Smooth muscle cell (in vitro differentiated cells): ENCODE measurements around the gene SP4. TPM values are rescaled to one million over a fixed set of nuclear protein-coding genes. Genes with fewer than 3 reads are reported as not detected.
A peak's percentile ranks its signal among the peaks of the same experiment; 100 is the strongest.

Source experiments
- DNase-seq: peaks from one replicate; lab custom pipeline; 2025; ENCODE audit not compliant: unreplicated experiment; lab: John Stamatoyannopoulos, UW
- H2AFZ ChIP-seq: fragments of 200-600 bp; sonication (generic); 2 replicates; pipeline ENCODE4 v1.6.0; 2016; ENCODE audit warnings: antibody characterized with exemption, low read depth, mild to moderate bottlenecking
- H3F3A ChIP-seq: fragments of 200-600 bp; sonication (generic); 2 replicates; pipeline ENCODE4 v1.6.0; 2017; ENCODE audit warnings: antibody characterized with exemption, low read depth
- H3K27ac ChIP-seq: fragments of 200-600 bp; sonication (generic); 2 replicates; pipeline ENCODE4 v1.5.1; 2016; ENCODE audit warnings: low read depth, mild to moderate bottlenecking
- H3K27me3 ChIP-seq: fragments of 200-600 bp; sonication (generic); 2 replicates; pipeline ENCODE4 v1.6.1; 2016; ENCODE audit warnings: low read depth, mild to moderate bottlenecking
- H3K36me3 ChIP-seq: fragments of 200-600 bp; sonication (generic); 2 replicates; pipeline ENCODE4 v1.5.1; 2016; ENCODE audit warnings: low read depth
- H3K4me1 ChIP-seq: fragments of 200-600 bp; sonication (generic); 2 replicates; pipeline ENCODE4 v1.5.1; 2016; ENCODE audit warnings: low read depth
- H3K4me2 ChIP-seq: fragments of 200-600 bp; sonication (generic); 2 replicates; pipeline ENCODE4 v1.6.0; 2016; ENCODE audit warnings: mild to moderate bottlenecking
- H3K4me3 ChIP-seq: fragments of 200-600 bp; sonication (generic); 2 replicates; pipeline ENCODE4 v1.5.1; 2016; ENCODE audit warnings: mild to moderate bottlenecking
- H3K79me2 ChIP-seq: fragments of 200-600 bp; sonication (generic); 2 replicates; pipeline ENCODE4 v1.6.0; 2016; ENCODE audit warnings: low read depth, mild to moderate bottlenecking
- H3K9ac ChIP-seq: fragments of 200-600 bp; sonication (generic); 2 replicates; pipeline ENCODE4 v1.6.0; 2016; ENCODE audit warnings: low read depth
- H3K9me3 ChIP-seq: fragments of 200-600 bp; sonication (generic); replicated peaks from 2 replicates; pipeline ENCODE4 v1.5.1; 2016; ENCODE audit warnings: low read depth
- H4K20me1 ChIP-seq: fragments of 200-600 bp; sonication (generic); 2 replicates; pipeline ENCODE4 v1.6.0; 2016; ENCODE audit warnings: low read depth
- CTCF ChIP-seq: fragments of 200-600 bp; sonication (generic); IDR thresholded peaks from 2 replicates; pipeline ENCODE4 v1.5.1; 2017; ENCODE audit warnings: borderline replicate concordance, mild to moderate bottlenecking, antibody characterized with exemption; ENCODE audit not compliant: insufficient read depth, poor library complexity, severe bottlenecking
- WGBS: methylation state at CpG from one replicate; pipeline ENCODE4 v1.1.7; 2016; ENCODE audit warnings: low lambda C conversion rate; 5-methylcytosine and 5-hydroxymethylcytosine counted together
- polyA plus RNA-seq: library from polyadenylated mRNA; unstranded; fragments of >200 nt; fragmentation: Nextera tagmentation; extraction: Ambion mirVana; gene quantifications from 2 replicates; pipeline ENCODE4 v1.2.1, GENCODE V29; 2016
- total RNA-seq: library from RNA; depleted of rRNA; stranded (reverse); fragments of >200 nt; gene quantifications from 2 replicates; pipeline ENCODE4 v1.2.3, GENCODE V29; 2014

Gene SP4
- total and polyA plus RNA-seq, 2 experiments from 2014 or later: 1.6 to 5.0 TPM

GRCh38 chr7:21401944-21402343, 25.9 kb upstream of the SP4 start:
- TF ChIP-seq CTCF: no peak
- H3F3A ChIP-seq: no peaks in the 10 kb centered on the region
- no peak overlapping the region for H3K9ac ChIP-seq
- H4K20me1 ChIP-seq: no peaks in the 10 kb centered on the region
- H3K36me3 ChIP-seq: no peaks in the 10 kb centered on the region
- no peak overlapping the region for H3K27ac ChIP-seq
- no peak overlapping the region for H2AFZ ChIP-seq
- no peaks in the 10 kb centered on the region for H3K9me3 ChIP-seq
- WGBS: 90% methylated on average over 5 of the region's 5 CpGs
- no peak overlapping the region for H3K4me2 ChIP-seq
- H3K4me3 ChIP-seq: no peak overlapping the region
- H3K27me3 ChIP-seq: no peaks in the 10 kb centered on the region
- no peak for DNase-seq
- H3K4me1 ChIP-seq: no peaks in the 10 kb centered on the region
- H3K79me2 ChIP-seq: no peaks in the 10 kb centered on the region

- no peak for DNase-seq
- Histone ChIP-seq H3K79me2 (no peaks in the 10 kb centered on the region), H3K27me3 (no peaks in the 10 kb centered on the region), H4K20me1 (no peaks in the 10 kb centered on the region), H3K4me1 (peaks cover 3% of the 10 kb centered on the region), H2AFZ (no peak overlapping the region), H3K4me3 (no peak overlapping the region), H3K4me2 (no peak overlapping the region), H3F3A (no peaks in the 10 kb centered on the region), H3K9me3 (no peaks in the 10 kb centered on the region), H3K36me3 (no peaks in the 10 kb centered on the region), H3K27ac (no peak overlapping the region), H3K9ac (no peak overlapping the region)
- WGBS: 80% methylated on average over 4 of the region's 4 CpGs
- TF ChIP-seq CTCF: no peak
Measured at GRCh38 chr7:21407796-21408480, 19.9 kb upstream of the SP4 start.

GRCh38 chr7:21408481-21408820, 19.4 kb upstream of the SP4 start:
- Histone ChIP-seq H4K20me1 (no peaks in the 10 kb centered on the region), H3K4me3 (no peak overlapping the region), H3K27me3 (no peaks in the 10 kb centered on the region), H3K27ac (no peak overlapping the region), H3K4me2 (no peak overlapping the region), H3K36me3 (no peaks in the 10 kb centered on the region), H3K79me2 (no peaks in the 10 kb centered on the region), H3F3A (no peaks in the 10 kb centered on the region), H3K4me1 (peaks cover 3% of the 10 kb centered on the region), H2AFZ (no peak overlapping the region), H3K9me3 (no peaks in the 10 kb centered on the region), H3K9ac (no peak overlapping the region)
- no peak for DNase-seq
- WGBS: 91% methylated on average over 3 of the region's 3 CpGs
- TF ChIP-seq CTCF: no peak

- Histone ChIP-seq H3K4me2 (no peak overlapping the region), H3K79me2 (no peaks in the 10 kb centered on the region), H3K4me3 (no peak overlapping the region), H3K4me1 (peaks cover 3% of the 10 kb centered on the region), H3K27ac (no peak overlapping the region), H3K27me3 (no peaks in the 10 kb centered on the region), H4K20me1 (no peaks in the 10 kb centered on the region), H3F3A (no peaks in the 10 kb centered on the region), H3K9ac (no peak overlapping the region), H2AFZ (peak overlapping the region; percentile 51), H3K9me3 (no peaks in the 10 kb centered on the region), H3K36me3 (no peaks in the 10 kb centered on the region)
- TF ChIP-seq CTCF: no peak
- DNase-seq: no peak
- 83% methylated on average over 1 of the region's 1 CpG for WGBS
Measured at GRCh38 chr7:21412410-21412851, 15.5 kb upstream of the SP4 start.
